HepG2 (cell line): Measurements from ENCODE around the gene ZNF71. TPM values are rescaled to one million over a fixed set of nuclear protein-coding genes. Genes with fewer than 3 reads are reported as not detected.

ENCODE experiments used
- EEA1 ChIP-seq: sonication (generic); formaldehyde crosslinking; IDR thresholded peaks from 2 replicates; pipeline ENCODE4 v1.5.1; 2020; ENCODE audit warnings: mild to moderate bottlenecking, missing genetic modification reagents, borderline replicate concordance
- EP300 ChIP-seq, 3 experiments: sonication (generic) in 1 of 3; formaldehyde crosslinking in 1 of 3; IDR thresholded peaks; 2 replicates each; pipeline versions ENCODE4 v1.5.1 to v1.6.1; 2011 to 2020; ENCODE audit warnings: low read depth in 2 of 3, low read length in 2 of 3, borderline replicate concordance in 1 of 3, improper control_type of control experiment in 1 of 3, mild to moderate bottlenecking in 1 of 3, missing genetic modification reagents in 1 of 3, moderate library complexity in 1 of 3
- IRF2 ChIP-seq: IDR thresholded peaks from 2 replicates; pipeline ENCODE4 v1.6.1; 2018; ENCODE audit warnings: missing genetic modification reagents, missing compliant biosample characterization
- KAT7 ChIP-seq: IDR thresholded peaks from 2 replicates; pipeline ENCODE4 v1.6.1; 2018; ENCODE audit warnings: borderline replicate concordance, missing compliant biosample characterization
- KLF11 ChIP-seq: IDR thresholded peaks from 2 replicates; pipeline ENCODE4 v1.6.1; 2016; ENCODE audit warnings: missing compliant biosample characterization
- MBD4 ChIP-seq: IDR thresholded peaks from 2 replicates; pipeline ENCODE4 v1.6.1; 2012; ENCODE audit warnings: low read length, inconsistent platforms, borderline replicate concordance
- MYNN ChIP-seq: sonication (generic); formaldehyde crosslinking; IDR thresholded peaks from 2 replicates; pipeline ENCODE4 v1.4.0; 2020; ENCODE audit warnings: mild to moderate bottlenecking, low read depth, missing genetic modification reagents
- PATZ1 ChIP-seq: sonication (generic); formaldehyde crosslinking; IDR thresholded peaks from 2 replicates; pipeline ENCODE4 v1.4.0; 2020; ENCODE audit warnings: missing genetic modification reagents
- SMC3 ChIP-seq: IDR thresholded peaks from 2 replicates; pipeline ENCODE4 v1.6.1; 2011; ENCODE audit warnings: low read length, improper control_type of control experiment
- SNRNP70 ChIP-seq: fragments of 200-400 bp; formaldehyde crosslinking; IDR thresholded peaks from 2 replicates; pipeline ENCODE4 v1.6.1; 2017; ENCODE audit warnings: mild to moderate bottlenecking, low read depth, low read length, moderate library complexity
- SP5 ChIP-seq: IDR thresholded peaks from 2 replicates; pipeline ENCODE4 v1.6.1; 2016; ENCODE audit warnings: low read depth, borderline replicate concordance
- TCF7L2 ChIP-seq: IDR thresholded peaks from 2 replicates; pipeline ENCODE4 v1.6.1; 2011; ENCODE audit warnings: mild to moderate bottlenecking, low read depth, low read length, moderate library complexity
- XRCC5 ChIP-seq: fragments of 200-400 bp; formaldehyde crosslinking; optimal IDR thresholded peaks from 2 replicates; pipeline ENCODE3; 2017; ENCODE audit warnings: mild to moderate bottlenecking, low read length
- ZBTB1 ChIP-seq: sonication (generic); formaldehyde crosslinking; IDR thresholded peaks from 2 replicates; pipeline ENCODE4 v1.4.0; 2020; ENCODE audit warnings: missing genetic modification reagents, borderline replicate concordance
- ZFP36 ChIP-seq: fragments of 150-350 bp; IDR thresholded peaks from 2 replicates; pipeline ENCODE4 v1.6.1; 2018; ENCODE audit warnings: borderline replicate concordance, low read length, low read depth; ENCODE audit not compliant: partially characterized antibody
- ZFP90 ChIP-seq: sonication (generic); formaldehyde crosslinking; IDR thresholded peaks from 2 replicates; pipeline ENCODE4 v1.8.0; 2022; ENCODE audit warnings: missing genetic modification reagents, mild to moderate bottlenecking, inconsistent platforms, borderline replicate concordance
- ZNF17 ChIP-seq: sonication (generic); formaldehyde crosslinking; IDR thresholded peaks from 2 replicates; pipeline ENCODE4 v1.5.0; 2020; ENCODE audit warnings: mild to moderate bottlenecking, missing genetic modification reagents
- ZNF431 ChIP-seq: sonication (generic); formaldehyde crosslinking; IDR thresholded peaks from 2 replicates; pipeline ENCODE4 v1.9.0; 2022; ENCODE audit warnings: missing genetic modification reagents, low read depth, mild to moderate bottlenecking, borderline replicate concordance
- ZNF468 ChIP-seq: sonication (generic); formaldehyde crosslinking; IDR thresholded peaks from 2 replicates; pipeline ENCODE4 v1.8.0; 2022; ENCODE audit warnings: mild to moderate bottlenecking, moderate library complexity, missing genetic modification reagents
- ZNF644 ChIP-seq: IDR thresholded peaks from 2 replicates; pipeline ENCODE4 v1.6.1; 2016; ENCODE audit warnings: low read depth
- ZNF800 ChIP-seq: sonication (generic); formaldehyde crosslinking; IDR thresholded peaks from 2 replicates; pipeline ENCODE4 v1.4.0; 2020; ENCODE audit warnings: missing genetic modification reagents
- ZNF83 ChIP-seq: sonication (generic); formaldehyde crosslinking; IDR thresholded peaks from 2 replicates; pipeline ENCODE4 v1.4.0; 2020; ENCODE audit warnings: missing genetic modification reagents, mild to moderate bottlenecking, borderline replicate concordance
- ZNF879 ChIP-seq: sonication (generic); formaldehyde crosslinking; IDR thresholded peaks from 2 replicates; pipeline ENCODE4 v1.8.1; 2023; ENCODE audit warnings: missing genetic modification reagents
- polyA plus RNA-seq, 8 experiments: library from polyadenylated mRNA; depleted of rRNA in 3 of 8; stranded (reverse) in 7 of 8; unstranded in 1 of 8; fragments of >200 nt; fragmentation: Illumina TruSeq in 4 of 8; extraction: Trizol in 4 of 8; gene quantifications; 2 replicates each; pipeline versions ENCODE4 v1.2.1 to v1.2.3, GENCODE V29; 2011 to 2016; ENCODE audit warnings: low read depth in 4 of 8, missing spikeins in 1 of 8, mixed read lengths in 1 of 8; ENCODE audit not compliant: insufficient read depth in 1 of 8
- total RNA-seq, 5 experiments: library from RNA; depleted of rRNA; stranded (reverse); fragments of >200 nt; fragmentation: Illumina TruSeq; extraction: Trizol; gene quantifications; 2 replicates each; pipeline ENCODE4 v1.2.3, GENCODE V29; 2016; ENCODE audit warnings: low read depth in 1 of 5
- TF ChIP-seq, protein P1 (sequence below): sonication (generic); formaldehyde crosslinking; IDR thresholded peaks from 2 replicates; pipeline ENCODE4 v1.5.0; 2020; ENCODE audit warnings: mild to moderate bottlenecking, missing genetic modification reagents, moderate library complexity

ZNF71 gene
- total and polyA plus RNA-seq, 2 of the 13 experiments (the other 11 are each of a cell fraction or from before 2014, with no cell fraction given) = 2.2 to 4.4 TPM

- no peak for TF ChIP-seq EP300 (IDR thresholded peaks at IDR 0.05; ENCODE audit: low read depth in 2 of 2, low read length in 2 of 2)
- TF ChIP-seq EP300 (CRISPR knock-in tag; IDR thresholded peaks at IDR 0.05; ENCODE audit: borderline replicate concordance) = peak; percentile 85
- peak; percentile 99 for TF ChIP-seq ZNF468 (CRISPR knock-in tag)
- no peak for TF ChIP-seq SMC3
- TF ChIP-seq ZNF17 = peak; percentile 99
- TF ChIP-seq EEA1 (CRISPR knock-in tag) = peak; percentile 100
- TF ChIP-seq MBD4 = no peak
- TF ChIP-seq ZFP36 = no peak
- peak; percentile 90; the same call in 1 of the 2 replicates for TF ChIP-seq KAT7 (CRISPR knock-in tag)
- TF ChIP-seq ZFP90 = peak; percentile 100
- peak; percentile 99 for TF ChIP-seq ZNF800 (CRISPR knock-in tag)
- peak; percentile 99 for TF ChIP-seq MYNN
- no peak for TF ChIP-seq TCF7L2
- TF ChIP-seq SNRNP70 = no peak
- peak; percentile 97 for TF ChIP-seq IRF2
- TF ChIP-seq, protein P1, sequence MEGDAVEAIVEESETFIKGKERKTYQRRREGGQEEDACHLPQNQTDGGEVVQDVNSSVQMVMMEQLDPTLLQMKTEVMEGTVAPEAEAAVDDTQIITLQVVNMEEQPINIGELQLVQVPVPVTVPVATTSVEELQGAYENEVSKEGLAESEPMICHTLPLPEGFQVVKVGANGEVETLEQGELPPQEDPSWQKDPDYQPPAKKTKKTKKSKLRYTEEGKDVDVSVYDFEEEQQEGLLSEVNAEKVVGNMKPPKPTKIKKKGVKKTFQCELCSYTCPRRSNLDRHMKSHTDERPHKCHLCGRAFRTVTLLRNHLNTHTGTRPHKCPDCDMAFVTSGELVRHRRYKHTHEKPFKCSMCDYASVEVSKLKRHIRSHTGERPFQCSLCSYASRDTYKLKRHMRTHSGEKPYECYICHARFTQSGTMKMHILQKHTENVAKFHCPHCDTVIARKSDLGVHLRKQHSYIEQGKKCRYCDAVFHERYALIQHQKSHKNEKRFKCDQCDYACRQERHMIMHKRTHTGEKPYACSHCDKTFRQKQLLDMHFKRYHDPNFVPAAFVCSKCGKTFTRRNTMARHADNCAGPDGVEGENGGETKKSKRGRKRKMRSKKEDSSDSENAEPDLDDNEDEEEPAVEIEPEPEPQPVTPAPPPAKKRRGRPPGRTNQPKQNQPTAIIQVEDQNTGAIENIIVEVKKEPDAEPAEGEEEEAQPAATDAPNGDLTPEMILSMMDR (CRISPR knock-in tag) = 0 out of 2 replicates have a peak, but pooled peaks have one; percentile 9
- TF ChIP-seq SP5 (CRISPR knock-in tag) = peak; percentile 63
- peak; percentile 100 for TF ChIP-seq ZNF83 (CRISPR knock-in tag)
- TF ChIP-seq PATZ1 (CRISPR knock-in tag) = peak; percentile 88
- TF ChIP-seq ZNF431 (CRISPR knock-in tag) = peak; percentile 99
- peak; percentile 89 for TF ChIP-seq ZNF644
- TF ChIP-seq ZNF879 (CRISPR knock-in tag) = peak; percentile 100
- TF ChIP-seq XRCC5 = peak; percentile 80
- peak; percentile 98 for TF ChIP-seq ZBTB1 (CRISPR knock-in tag)
- TF ChIP-seq KLF11 (CRISPR knock-in tag) = peak; percentile 100
Measured at GRCh38 chr19:56637976-56638555, 43.0 kb downstream of the ZNF71 start (continued).
